Bladder microvascular endothelial cell (primary cell): ENCODE results near the gene PLEKHG7. TPM values are rescaled to one million over a fixed set of nuclear protein-coding genes. Genes with fewer than 3 reads are reported as not detected.

ENCODE experiments used
- total RNA-seq: library from RNA; depleted of rRNA; stranded (reverse); fragments of >200 nt; gene quantifications from 2 replicates; pipeline ENCODE4 v1.2.3, GENCODE V29; 2014

Gene PLEKHG7
- total RNA-seq: not detected in 2 replicates

GRCh38 chr12:92702754-92703679 lies at the start of gene PLEKHG7:
TSS of gene PLEKHG7 (plus strand) at chr12:92702989. CDS start at chr12:92706632, 3,643 bp downstream.

Other genes with a start within 250 kb of the PLEKHG7 start
- 10.5 and 27.9 TPM in 2 replicates for gene EEA1, start 226.3 kb downstream of the PLEKHG7 start, total RNA-seq